ENCODE results near the gene MRPS34.

The MRPS34 gene

DNA sequence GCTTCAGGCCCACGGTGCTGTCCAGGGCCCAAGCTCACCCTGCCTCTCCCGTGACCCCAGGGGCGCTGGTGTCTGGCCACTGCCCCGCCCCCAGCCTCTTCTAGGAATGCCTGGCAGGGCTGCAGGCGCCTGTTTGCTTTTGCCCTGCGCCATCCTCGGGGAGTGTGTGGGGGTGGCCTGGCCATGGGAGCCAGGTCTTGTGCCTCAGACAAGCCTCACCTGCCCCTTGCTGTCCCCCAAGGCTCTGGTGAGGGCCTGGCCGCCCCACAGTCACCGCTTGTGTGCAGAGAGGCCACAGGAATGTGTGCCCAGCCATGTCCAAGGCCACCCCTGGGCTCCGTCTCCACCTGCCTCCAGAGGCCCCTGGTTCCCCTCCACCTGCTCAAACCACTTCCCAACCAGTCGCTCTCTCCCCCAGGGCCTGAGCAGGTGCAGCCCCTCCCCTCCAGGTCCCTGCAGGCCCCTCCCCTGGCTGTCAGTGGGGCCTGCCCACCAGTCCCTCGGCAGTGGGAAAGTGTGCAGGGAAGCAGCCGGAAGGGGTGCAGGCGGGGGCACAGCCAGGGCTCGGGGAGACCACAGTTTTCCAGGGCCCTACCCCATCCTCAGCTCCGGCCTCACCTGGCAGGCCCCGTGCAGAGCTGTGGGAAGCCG is 21.4 kb upstream of the MRPS34 start:
- FAIRE-seq = no peak

DNA sequence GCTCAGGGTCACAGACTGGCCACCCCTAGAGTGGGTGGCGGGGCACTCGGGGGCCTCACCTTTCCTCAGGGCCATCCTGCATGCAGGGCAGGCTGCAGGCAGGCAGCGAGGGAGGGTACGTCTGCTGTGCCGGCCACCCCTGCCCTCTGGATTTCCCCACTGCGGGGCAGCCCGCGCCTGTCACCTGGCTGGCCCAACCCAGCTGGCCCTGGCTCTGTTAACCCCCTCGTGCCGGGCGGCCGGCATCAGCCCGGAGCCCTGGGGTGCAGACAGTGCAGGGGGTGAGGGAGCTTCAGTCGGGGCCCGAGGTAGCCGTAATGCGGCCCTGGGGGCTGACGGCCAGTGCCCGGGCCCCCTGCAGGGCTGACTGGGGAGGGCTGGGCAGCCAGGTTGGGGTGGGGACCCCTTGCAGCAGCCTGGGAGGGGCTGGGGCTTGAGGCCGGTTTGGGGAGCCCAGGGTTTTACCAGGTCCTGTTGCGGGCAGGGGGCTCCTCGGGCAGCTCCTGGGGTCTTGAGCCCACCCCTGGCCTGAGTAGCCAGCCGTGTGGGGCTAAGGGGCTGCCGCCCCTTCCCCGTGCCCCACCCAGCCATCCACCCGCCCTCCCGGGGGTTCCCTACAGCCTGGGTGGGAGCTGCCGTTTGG is 20.8 kb upstream of the MRPS34 start, which contains the start of gene IGFALS:
IGFALS (minus strand) TSS at position 128 of the 643 bp plus-strand sequence; CDS start at position 75, 53 bp downstream.
- FAIRE-seq = no peak

DNA sequence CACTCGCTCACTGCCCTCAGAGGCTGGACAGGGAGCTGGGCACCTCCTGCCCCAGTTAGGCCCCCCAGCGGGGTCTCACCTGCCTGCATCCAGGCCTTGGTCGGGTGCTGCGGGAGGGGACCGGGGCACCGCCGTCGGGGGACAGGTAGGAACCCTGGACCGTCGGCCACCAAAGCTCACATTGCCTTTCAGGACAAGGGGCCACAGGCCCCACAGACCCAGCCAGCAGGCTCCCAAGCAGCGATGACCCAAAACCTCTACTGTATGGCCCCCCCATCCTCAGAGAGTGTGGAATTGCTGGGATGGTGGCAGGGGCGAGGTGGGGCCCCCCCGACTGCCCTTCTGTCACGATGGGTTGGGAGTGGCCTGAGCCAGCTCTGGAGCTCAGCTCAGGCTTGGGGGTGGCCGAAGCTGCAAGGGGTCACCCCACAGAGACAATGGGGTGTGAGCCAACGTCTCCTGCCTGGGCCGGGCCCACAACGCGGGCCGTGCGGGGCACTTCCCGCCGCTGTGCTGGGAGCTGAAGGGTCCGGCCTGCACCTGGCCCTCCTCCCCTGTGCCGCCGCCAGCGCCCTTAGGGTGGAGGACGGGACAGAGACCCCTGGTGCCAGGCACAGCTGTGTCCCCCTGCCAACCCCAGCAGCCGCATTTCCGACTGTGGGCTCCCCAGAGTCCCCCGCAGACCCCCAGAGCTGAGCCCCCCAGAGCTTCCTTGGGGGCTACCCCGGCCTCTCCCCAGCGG is 20.1 kb upstream of the MRPS34 start:
- no peak for FAIRE-seq

DNA sequence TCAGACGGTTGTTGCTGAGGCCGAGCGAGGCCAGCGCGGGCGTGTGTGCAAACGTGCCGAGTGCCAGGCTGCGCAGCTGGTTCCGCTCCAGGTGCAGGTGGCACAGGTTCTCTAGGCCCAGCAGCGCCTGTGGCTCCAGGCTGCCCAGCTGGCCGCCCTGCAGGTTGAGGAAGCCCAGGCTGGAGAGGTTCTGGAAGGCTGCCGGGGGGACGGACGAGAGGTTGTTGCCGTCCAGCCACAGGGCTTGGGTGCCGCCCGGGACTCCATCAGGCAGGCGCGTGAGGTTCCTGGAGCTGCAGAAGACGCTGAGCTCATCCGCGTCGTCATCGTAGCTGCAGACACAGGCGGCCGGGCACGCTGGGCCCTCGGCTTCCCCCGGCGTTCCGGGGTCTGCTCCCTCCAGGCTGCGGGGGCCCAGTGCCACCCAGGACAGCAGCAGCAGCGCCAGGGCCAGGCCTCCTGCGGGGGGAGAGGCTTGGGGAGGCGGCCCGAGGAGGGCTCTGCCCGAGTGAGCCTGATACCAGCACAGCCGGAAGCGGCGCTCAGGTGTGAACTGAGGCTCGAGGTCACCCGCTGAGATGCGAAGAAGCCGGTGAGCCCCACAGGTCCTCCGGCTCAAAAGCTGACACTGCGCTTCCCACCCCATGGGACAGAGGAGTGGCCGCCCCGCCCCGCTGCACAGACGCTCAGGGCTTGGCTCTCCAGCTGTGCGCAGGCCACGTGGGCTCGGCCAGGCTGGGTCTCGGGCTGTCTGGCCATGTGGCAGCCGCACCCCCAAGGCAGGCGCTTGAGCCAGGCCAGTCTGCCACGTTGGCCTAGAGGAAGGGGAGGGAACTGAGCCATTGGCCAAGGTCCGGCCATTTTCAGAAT is 19.2 kb upstream of the MRPS34 start:
- FAIRE-seq = no peak

DNA sequence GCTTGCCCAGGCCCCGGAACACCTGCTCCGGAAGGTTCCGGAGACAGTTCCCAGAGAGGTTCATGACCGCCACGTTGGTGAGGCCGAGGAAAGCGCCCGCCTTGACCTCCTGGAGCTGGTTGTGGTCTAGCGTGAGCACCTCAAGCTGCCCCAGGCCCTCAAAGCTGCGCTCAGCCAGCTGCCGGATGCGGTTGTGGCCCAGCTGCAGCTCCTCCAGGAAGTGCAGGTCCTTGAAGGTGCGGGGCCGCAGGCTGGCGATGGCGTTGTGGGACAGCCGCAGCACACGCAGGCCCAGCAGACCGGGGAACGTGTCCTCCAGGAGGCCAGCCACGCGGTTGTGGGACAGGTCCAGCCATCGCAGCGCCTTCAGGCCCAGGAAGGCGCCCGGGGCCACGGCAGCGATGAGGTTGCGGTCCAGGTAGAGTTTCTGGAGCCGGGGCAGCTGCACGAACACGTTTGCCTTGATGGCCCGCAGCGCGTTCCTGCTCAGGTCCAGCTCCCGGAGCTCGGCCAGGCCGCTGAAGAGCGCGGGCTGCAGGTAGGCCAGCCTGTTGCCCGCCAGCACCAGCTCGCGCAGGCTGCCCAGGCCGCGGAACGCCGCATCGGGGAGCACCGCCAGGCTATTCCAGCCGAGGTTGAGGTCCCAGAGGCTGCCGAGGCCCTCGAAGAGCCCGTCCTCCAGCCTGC is 18.5 kb upstream of the MRPS34 start:
- no peak for FAIRE-seq

DNA sequence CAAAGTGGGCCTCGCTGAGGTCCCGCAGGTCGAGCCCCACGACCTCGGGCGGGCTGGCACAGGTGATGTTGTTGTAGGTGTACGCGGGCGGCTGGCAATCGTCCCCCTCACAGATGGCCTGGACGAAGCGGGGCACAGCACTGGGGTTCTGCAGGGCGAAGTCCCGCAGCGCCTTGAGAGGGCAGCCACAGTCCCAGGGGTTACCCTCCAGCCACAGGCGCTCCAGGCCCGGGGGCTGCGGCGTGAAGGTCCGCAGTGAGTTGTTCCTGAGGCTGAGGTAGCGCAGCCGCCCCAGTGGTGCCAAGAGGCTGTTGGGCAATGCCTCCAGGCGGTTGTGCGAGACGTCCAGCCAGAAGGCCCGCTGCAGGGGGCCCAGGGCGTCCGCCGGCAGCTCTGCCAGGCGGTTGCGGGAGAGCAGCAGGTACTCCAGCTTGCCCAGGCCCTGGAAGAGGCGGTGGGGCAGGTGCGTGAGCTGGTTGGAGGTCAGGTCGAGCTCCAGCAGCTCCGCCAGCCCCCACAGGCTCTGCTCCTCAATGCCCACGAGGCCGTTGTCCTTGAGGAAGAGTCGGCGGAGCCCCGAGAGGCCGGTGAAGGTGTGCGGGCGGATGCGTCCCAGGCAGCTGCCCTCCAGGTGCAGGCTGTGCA is 17.8 kb upstream of the MRPS34 start:
- no peak for FAIRE-seq

DNA sequence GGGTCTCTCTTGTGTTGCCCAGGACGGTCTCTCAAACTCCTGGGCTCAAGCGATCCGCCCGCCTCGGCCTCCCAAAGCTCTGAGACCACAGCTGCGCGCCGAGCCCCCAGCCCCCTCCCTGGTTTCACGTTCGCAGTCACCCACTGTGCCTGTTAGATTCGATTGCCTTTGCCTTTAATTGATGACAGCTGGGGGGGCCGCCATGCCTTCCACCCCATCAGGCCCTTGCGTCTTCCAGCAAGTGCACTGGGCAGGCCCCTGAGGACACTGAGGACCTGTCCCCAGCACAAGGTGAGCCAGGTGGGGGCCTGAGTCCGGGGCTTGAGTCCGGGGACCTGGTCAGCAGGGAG is 17.3 kb upstream of the MRPS34 start:
- no peak for FAIRE-seq

DNA sequence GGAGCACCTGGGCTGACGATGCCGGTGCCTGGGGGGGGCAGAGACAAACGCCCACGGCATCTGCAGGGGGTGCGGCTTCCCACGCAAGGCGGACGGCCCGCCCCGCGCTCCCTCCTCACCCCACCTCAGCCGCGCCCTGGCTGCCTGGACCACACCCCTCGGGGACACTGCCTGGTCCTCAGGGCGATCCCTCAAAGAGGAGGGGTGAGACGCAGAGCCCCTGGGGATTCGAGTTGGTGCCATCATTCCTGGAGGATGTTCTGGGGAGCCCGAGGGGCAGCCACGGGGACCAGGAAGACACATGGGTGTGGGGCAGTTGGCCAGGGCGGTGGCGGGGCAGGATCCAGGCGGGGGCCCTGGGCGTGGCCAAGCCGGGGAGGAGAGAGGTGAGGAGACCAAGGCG is 16.7 kb upstream of the MRPS34 start:
- FAIRE-seq = no peak

DNA sequence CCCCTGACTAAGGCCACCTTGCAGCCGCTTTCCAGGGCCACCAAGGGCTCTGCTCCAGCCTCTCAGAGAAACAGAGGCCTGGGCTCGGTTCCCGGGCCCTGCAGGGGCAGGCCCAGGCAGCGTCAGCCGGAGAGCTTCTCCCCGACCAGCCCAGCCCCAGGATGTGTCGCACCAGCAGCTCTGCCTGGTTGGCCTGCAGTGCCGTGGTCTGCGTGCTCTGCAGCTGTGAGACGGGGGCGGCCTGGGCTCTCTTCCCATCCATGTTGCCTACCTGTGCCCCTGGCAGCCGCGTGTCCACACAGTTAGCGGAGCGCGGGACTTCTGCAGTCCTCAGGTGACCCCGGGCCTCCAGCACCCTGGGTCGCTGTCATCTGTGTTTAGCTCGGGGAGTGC is 15.8 kb upstream of the MRPS34 start:
- no peak for FAIRE-seq

DNA sequence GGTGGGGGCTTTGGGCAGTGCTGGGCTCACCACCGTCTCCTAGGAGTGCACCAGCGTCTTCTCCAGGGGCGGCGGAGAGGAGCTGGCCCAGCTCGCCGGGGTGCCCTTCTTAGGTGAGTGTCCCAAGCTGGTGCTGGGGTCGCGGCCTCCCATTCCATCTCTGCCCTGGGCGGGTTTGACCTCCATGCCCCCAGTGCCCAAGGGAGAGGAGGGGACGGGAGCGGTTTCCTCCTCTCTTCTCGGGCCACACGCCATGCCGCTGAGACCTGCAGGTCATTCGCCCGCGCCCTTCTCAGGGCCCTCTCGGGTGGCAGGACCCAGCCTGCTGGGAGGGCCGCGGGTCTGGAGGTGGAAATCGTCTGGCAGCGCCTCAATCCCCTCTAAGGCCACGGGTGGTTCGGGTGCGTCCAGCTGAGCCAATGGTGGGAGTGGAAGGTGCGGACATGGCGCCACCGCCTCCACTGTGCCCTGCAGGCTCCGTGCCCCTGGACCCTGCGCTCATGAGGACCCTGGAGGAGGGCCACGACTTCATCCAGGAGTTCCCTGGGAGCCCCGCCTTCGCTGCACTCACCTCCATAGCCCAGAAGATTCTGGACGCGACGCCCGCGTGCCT is 15.3 kb upstream of the MRPS34 start:
- no peak for FAIRE-seq

DNA sequence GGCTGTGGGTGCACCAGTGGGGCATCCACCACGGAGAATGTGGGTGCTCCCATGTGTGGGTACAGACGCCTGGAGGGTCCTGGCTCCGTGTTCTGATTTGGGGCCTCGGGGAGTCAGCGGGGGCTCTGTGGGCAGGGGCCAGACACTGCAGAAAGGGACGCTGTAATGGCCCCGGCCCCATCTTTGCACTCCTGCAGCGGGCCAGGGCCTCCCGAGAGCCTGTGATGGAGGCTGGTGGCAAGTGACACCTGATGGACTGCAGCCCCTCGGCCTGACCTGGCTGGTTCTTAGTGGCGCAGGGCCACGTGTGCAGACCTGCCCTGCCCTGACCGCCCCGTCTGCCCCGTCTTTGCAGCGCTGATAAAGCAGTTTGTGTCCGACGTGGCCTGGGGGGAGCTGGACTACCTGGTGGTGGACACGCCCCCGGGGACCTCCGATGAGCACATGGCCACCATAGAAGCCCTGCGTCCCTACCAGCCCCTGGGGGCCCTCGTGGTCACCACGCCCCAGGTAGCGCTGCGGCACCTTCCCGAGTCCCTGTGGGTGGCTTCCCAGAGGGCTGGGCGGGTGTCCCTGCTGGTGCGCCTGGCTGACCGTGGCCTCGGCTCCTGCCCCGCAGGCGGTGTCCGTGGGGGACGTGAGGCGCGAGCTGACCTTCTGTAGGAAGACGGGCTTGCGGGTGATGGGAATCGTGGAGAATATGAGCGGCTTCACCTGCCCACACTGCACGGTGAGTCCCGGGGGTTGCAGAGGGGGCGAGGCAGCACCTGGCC is 14.6 kb upstream of the MRPS34 start:
- no peak for FAIRE-seq

DNA sequence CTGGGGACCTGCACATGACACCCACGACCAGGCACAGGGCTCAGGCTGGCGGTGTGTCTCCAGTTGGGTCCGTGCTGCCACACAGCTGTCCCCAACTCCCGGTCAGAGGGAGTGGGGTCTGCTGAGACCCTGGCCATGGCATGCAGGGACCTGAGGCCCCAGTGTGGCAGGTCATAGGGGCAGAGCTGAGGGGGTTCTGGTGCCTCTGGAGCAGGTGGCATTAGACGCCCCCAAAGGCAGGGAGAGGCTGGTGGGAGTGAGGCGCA is 14.1 kb upstream of the MRPS34 start:
- FAIRE-seq = no peak

DNA sequence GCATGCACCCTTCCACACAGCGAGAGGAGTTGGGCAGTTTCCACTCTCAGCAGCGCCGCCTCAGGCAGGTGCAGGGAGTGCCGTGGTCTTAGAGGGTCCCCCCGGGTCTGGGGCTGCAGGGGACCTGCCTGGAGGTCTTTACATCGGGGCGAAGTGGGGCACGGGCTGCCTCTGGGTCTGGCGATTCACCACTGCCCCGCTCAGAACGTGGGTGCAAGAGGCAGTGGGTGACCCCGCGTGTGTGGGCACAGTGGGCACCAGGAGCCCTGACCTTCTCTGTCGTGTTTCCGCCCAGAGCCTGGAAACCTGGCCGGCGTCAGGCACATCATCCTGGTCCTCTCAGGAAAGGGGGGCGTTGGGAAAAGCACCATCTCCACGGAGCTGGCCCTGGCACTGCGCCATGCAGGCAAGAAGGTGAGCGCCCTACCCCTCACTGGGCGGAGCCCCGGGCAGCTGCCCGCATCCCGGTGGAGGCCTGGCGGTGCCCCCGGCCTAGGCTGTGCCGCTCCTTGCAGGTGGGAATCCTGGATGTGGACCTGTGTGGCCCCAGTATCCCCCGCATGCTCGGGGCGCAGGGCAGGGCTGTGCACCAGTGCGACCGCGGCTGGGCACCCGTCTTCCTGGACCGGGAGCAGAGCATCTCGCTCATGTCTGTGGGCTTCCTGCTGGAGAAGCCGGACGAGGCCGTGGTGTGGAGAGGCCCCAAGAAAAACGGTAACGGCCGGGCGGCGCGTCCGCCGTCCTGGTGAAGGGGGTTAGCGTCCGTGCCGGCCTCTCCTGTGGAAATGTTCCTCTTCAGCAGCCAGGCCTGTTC is 13.5 kb upstream of the MRPS34 start:
- FAIRE-seq = no peak

DNA sequence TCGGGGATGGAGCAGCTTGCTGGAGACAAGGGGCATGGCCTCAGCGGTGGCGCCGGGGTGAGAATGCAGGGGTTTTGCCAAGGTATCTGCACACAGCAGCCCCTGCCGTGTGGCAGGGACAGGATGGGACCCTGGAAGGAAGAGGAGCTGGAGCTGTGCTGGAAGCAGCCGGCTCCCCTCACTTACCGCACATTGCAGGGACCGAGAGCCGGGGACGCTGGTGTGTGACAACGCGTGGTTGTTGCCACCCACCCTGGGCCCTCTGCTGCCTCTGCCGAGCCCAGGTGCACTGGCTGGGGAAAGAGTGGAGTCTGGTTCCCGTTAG is 12.9 kb upstream of the MRPS34 start:
- no peak for FAIRE-seq

DNA sequence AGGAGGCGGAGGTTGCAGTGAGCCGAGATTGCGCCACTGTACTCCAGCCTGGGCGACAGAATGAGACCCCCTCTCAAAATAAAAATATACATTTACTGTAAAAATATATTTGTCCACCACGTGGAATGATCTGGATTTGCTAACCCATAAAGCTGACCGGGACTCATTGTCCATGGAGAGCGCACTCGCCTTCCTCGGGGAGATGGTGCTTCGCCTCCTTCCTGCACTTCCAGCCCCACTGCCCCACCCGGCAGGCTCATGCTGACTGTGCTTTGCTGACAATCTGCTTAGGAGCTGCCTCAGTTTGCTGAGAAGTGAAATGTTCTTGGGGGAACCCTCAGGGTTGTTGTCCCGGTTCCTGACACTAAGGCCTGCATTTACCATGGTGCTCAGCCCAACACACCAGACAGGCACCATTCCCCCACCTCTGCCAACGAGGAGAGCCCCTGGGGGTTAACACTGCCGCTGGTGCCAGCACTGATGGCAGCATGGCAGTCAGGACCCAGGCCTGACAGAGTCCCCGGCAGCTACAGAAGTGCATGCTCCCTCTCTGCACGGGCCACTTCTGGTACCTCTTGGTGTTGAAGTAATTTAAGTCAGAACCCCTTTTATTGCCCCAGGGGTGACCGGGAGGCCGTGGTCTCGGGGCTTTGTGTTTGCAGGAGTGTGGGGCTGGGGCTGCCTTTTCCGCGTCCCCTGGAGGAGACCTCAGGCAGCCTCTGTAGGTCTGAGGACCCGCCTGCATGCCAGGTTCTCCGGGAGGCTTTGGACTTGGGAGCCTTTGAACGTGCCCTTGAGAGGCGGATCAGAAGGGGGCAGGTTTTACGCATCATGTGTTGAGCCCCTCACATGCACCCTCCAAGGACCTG is 12.3 kb upstream of the MRPS34 start:
- no peak for FAIRE-seq

DNA sequence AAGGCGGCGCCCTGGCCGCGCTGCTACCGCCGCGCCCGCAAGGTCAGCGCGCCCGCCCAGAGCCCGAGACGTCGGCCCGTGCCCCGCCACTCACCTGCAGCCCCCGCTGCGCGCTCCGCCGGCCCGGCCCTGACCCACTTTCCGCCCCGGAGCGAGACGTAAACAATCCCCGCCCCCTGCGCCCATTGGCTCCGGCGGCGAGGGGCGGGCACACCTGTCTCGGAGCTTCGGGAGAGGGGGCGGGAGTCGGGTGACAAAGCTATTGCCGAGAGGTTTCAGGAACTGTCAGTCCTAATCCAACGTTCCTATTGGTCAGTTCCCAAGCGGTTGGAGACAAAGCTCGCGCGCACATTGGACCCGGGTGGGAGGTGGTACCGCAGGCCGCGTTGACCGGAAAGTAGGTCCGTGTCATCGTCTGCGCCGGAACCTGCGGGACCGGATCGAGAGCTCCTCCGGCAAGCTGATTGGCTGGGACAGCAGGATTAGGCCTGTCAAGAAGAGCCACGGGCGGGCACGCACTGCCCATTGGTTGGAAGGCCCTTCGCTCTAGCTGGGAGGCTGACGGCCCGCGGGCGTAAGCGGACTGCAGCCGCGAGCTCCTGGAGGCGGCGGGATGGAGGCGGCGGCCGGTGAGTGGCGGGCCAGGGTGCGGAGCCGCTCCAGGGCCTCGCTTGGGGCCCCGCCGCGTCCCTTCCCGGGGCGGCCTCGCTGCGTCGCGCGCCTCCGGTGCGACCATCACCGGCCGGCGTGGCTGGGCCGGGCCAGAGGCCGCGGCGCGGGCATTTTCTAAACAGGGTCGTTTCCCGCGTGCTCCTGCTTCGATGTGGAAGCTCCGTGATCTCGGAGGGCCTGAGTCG is 9.7 kb upstream of the MRPS34 start, which contains the start of the genes NUBP2 and SPSB3:
NUBP2 (plus strand) TSS at position 553 of the 857 bp plus-strand sequence; CDS start at position 614, 61 bp downstream.
SPSB3 (minus strand) TSS at position 164 of the 857 bp plus-strand sequence. CDS start 1,088 bp downstream, outside the sequence.
- peak; percentile 99 for FAIRE-seq

DNA sequence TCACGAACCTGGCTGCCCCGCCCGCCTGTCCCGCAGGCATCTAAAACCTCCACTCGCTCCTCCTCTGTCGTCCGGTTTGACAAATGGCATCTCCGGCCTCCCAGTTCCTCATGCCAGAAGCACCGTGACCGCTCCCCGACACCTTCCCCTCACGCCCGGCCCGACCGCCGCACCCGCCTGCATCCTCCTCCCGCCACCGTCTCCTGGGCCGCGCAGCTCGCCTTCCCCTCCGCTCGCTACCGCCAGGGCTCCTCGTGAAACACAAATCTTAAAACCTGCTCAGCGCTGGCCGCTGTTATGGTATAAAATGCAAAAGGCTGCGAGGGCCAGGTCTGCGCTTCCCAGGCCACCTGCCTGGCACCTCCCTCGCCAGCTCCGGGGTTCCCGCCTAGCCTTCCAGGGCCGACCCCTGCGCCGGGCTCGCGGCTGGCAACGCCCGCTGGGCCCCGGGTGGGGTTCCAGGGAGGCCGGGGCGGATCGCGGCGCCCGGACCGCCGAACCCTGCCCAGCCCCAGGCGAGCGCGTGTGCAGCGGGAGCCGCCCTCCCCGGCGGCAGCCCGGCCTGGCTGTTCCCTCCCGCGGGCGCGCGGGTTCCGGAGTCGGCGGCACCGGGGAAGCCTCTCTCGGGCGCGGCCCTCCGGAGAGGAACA is 8.9 kb upstream of the MRPS34 start:
- no peak for FAIRE-seq
